Erythroblast (primary cell): Measurements from ENCODE around the gene PRCC.

Source experiments
- DNase-seq, 2 experiments: peaks; one replicate each; lab custom pipeline; 2025; lab: John Stamatoyannopoulos, UW
- GATA1 ChIP-seq: IDR thresholded peaks from 2 replicates; pipeline ENCODE4 v1.6.1; 2011; ENCODE audit warnings: low read depth, mild to moderate bottlenecking, control low read depth, low read length, moderate library complexity
- POLR2A ChIP-seq: IDR thresholded peaks from 2 replicates; pipeline ENCODE4 v1.6.1; 2011; ENCODE audit warnings: mild to moderate bottlenecking, low read length

PRCC gene

GRCh38 chr1:156765666-156766065, 1.7 kb upstream of the PRCC start:
- TF ChIP-seq POLR2A (no peak), GATA1 (no peak)
- DNase-seq = no peak

- no peak for TF ChIP-seq POLR2A
- TF ChIP-seq GATA1 = no peak
- DNase-seq = no peak
Measured at GRCh38 chr1:156766298-156767100, 836 bp upstream of the PRCC start.

DNA sequence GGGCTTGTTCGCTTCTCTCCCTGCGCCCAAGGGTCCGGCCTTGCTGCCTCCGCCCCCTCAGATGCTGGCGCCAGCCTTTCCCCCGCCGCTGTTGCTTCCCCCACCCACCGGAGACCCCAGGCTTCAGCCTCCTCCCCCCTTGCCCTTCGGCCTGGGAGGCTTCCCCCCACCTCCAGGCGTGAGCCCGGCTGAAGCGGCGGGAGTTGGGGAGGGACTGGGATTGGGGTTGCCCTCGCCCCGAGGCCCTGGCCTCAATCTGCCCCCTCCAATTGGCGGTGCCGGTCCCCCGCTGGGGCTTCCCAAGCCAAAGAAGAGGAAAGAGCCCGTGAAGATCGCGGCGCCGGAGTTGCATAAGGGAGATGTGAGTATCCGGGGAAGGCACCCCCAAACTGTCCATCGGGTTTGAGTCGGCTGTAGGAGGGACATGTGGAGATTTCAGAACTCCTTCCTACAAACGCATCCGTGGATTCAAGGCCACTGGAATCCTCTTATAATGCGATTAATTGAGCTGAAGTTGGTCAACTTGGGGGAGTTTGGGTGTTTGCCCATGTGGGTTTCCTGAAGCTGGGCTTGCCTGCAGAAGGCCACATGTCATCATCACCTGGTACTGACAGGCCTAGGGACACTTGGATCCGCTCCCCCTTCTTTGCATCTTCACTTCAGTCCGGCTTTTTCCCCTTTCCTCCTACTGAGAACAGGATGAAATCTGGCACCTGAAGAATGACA, 707 bp downstream of the PRCC start:
- DNase-seq = peak in 1 of 2 experiments; percentile 70

GRCh38 chr1:156768610-156769295, 1.4 kb downstream of the PRCC start:
- DNase-seq = no peak
- TF ChIP-seq POLR2A (no peak), GATA1 (no peak)

More for the DNA sequence above, 707 bp downstream of the PRCC start:
- TF ChIP-seq POLR2A (no peak), GATA1 (no peak)

GRCh38 chr1:156772222-156772621, 4.9 kb downstream of the PRCC start:
- no peak for TF ChIP-seq POLR2A
- DNase-seq = no peak

- TF ChIP-seq GATA1 (no peak), POLR2A (no peak)
- peak; percentile 52 to 68 for DNase-seq
Measured at GRCh38 chr1:156772728-156773497, 5.6 kb downstream of the PRCC start.

DNA sequence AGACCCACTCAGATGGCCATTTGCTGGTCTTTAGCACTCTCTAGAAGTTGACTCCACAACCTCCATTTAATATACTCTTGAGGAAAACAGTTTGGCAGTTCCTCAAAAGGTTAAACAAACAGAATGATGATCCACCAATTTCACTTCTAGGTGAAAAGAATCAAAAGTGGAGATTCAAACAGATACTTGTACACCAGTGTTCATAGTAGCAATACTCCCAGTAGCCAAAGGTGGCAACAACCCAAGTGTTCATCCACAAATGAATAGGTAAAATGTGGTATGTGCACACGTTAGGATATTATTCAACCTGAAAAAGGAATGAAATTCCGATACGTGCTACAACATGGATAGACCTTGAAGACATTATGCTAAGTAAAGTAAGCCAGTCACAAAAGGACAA, 6.3 kb downstream of the PRCC start:
- TF ChIP-seq POLR2A (no peak), GATA1 (no peak)
- no peak for DNase-seq

GRCh38 chr1:156775799-156776198, 8.5 kb downstream of the PRCC start:
- no peak for DNase-seq
- TF ChIP-seq POLR2A (no peak), GATA1 (no peak)

GRCh38 chr1:156776942-156777341, 9.6 kb downstream of the PRCC start:
- TF ChIP-seq POLR2A = no peak
- no peak for TF ChIP-seq GATA1
- no peak for DNase-seq

- no peak for DNase-seq
- TF ChIP-seq POLR2A = no peak
- TF ChIP-seq GATA1 = no peak
Measured at GRCh38 chr1:156777573-156777972, 10.2 kb downstream of the PRCC start.

- no peak for TF ChIP-seq GATA1
- no peak for TF ChIP-seq POLR2A
- DNase-seq = no peak
Measured at GRCh38 chr1:156781585-156782186, 14.4 kb downstream of the PRCC start.

DNA sequence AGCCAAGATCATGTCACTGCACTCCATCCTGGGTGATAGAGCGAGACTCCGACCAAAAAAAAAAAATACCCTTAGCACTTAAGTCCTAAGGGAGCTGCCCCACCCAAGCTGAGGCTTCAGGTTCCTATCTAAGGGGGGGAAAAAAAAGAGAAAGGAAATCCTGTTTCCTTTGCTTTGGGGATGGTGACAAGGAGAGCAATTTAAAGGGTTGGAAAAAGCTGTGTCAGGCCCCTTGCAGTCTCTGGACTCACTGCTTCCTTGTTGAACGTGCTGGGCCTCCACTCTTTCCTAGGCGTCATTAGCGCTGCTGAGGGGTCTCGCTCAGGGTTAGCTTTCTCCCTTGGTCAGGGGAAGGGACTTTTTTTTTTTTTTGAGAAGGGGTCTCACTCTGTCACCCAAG, 18.1 kb downstream of the PRCC start:
- TF ChIP-seq GATA1 = no peak
- no peak for DNase-seq

DNA sequence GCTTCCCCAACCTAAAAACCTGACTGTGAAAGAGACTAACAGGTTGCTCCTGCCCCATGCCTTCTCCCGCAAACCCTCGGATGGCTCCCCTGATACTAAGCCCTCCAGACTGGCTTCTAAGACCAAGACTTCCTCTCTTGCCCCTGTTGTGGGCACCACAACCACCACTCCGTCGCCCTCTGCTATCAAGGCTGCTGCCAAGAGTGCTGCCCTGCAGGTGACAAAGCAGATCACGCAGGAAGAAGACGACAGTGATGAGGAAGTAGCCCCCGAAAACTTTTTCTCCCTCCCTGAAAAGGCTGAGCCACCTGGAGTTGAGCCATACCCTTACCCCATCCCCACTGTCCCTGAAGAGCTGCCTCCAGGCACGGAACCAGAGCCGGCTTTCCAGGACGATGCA, 19.3 kb downstream of the PRCC start:
- TF ChIP-seq GATA1 = no peak
- no peak for TF ChIP-seq POLR2A
- no peak for DNase-seq

DNA sequence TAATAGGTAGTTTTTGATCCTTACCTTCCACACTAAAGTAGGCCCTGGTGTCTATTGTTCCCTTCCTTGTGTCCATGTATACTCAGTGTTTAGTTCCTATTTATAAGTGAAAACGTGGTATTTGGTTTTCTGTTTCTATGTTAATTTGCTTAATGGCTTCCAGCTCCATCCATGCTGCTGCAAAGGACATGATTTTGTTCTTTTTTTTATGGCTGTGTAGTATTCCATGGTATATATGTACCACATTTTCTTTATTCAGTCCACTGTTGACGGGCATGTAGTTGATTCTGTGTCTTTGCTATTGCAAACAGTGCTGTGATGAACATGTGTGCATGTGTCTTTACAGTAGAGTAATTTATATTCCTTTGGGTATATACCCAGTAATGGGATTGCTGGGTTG, 20.8 kb downstream of the PRCC start:
- no peak for DNase-seq
- TF ChIP-seq GATA1 (no peak), POLR2A (no peak)
